Stimulated activated CD4-positive, alpha-beta T cell treated with anti-CD3 and anti-CD28 coated beads, TNF-alpha, amount 100 ng/mL, for 1 hour (primary cell): ENCODE data around the gene SUPT4H1.
"Not testable (repeated sequence)": the region's sequence is repeated elsewhere in the genome, so short reads cannot be mapped to it uniquely, and the experiment has no call there.

Experiments
- DNase-seq, 3 donors: peaks; one replicate each; pipeline ENCODE4 v3.0.0-alpha.2; 2020; ENCODE audit warnings: low read depth in 3 of 3, low spot score in 1 of 3

Gene SUPT4H1

GRCh38 chr17:58341136-58341860 is 10.7 kb downstream of the SUPT4H1 start:
- not testable (repeated sequence) for DNase-seq

GRCh38 chr17:58340405-58340876 is 11.6 kb downstream of the SUPT4H1 start:
- DNase-seq: no peak

DNA sequence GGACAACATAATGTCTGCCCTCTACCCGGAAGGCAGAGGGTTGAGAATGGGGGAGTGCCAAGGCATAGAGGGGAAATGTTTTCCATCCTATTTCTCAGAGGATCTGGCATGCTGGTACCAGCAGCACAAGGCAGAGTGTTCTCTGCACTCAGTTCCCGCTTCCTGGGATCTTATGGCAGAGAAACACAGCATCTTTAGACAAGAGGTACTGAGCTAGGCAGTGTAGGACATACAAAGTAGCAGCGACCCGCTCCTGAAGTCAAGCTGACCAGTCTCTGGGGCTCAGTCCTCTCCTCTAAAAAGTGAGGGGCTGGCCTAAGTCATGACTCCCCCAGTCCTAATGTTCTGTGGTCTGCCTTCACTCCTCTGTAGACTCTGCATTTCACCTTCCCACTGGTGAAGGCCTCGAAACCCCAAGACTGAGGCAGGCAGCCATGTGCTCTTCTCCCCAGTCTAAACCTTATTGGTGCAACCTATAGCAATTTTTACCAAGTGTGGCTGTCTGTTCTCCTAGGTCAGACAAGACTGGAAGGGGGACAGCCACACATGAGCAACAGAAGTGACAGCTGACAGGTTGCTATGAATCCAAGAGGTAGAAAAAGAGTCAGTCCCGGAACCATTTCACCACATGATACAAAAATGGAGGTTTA is 12.1 kb downstream of the SUPT4H1 start:
- DNase-seq: no peak

DNA sequence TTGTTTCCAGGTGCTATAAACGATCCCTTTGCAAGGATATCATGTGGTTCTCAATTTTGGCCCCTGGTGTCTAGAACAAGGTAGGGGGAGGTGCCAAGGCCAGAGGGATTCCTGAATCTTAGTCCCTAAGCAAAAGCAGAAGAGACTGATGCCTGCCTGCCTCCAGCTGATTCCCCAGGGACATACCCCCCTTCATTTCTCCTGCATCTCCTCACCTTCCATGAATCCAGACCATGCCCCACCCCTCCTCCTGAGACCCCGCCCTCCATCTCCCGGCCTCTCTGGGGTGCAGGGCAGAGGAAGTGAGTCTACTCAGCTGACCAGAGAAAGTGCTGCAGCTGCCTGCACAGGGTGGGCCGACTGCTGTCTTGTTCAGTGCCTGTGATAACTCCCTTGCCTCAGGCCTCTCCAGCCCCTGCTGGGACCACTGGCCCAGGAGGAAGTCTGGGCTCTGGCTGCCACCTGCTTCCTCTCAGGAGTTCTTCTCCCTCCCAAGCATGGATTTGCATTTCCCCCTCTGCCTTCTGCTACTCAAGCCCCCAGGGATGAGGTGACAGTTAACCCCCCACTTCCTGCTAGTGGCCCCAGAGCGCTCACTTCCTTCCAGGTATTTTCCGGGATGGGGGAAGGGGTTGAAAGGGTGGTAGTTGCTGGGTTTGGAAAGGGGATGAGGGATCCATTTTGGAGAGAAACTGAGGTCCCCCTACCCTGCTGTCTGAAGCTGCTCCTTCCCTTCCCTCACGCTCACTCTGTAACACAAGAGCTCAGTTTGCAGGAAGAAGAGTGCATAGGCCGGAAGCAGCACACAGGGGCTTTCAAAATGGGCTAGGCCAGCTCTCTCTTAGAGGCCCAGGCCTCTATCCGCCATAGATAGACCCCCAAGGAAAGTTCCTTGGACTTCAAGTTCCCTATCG is 12.9 kb downstream of the SUPT4H1 start:
- DNase-seq: no peak

DNA sequence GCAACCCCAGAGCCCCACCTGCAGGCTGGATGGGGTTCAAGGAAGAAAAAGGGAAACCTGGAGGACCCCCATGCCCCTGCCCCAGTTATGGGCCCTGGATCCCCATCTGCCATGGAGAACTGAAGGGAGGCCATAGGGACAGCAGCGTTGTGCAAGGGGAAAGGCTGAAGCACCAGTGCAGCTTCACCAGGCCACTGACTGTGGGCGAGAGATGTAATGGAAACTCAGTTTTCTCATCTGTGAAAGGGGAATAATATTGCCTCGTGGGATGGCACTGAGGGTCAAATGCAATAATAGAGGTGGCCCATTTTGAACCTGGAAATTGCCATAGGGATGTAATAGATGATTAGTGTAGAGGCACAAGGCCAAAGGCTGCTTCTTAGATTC is 13.6 kb downstream of the SUPT4H1 start:
- no peak for DNase-seq

DNA sequence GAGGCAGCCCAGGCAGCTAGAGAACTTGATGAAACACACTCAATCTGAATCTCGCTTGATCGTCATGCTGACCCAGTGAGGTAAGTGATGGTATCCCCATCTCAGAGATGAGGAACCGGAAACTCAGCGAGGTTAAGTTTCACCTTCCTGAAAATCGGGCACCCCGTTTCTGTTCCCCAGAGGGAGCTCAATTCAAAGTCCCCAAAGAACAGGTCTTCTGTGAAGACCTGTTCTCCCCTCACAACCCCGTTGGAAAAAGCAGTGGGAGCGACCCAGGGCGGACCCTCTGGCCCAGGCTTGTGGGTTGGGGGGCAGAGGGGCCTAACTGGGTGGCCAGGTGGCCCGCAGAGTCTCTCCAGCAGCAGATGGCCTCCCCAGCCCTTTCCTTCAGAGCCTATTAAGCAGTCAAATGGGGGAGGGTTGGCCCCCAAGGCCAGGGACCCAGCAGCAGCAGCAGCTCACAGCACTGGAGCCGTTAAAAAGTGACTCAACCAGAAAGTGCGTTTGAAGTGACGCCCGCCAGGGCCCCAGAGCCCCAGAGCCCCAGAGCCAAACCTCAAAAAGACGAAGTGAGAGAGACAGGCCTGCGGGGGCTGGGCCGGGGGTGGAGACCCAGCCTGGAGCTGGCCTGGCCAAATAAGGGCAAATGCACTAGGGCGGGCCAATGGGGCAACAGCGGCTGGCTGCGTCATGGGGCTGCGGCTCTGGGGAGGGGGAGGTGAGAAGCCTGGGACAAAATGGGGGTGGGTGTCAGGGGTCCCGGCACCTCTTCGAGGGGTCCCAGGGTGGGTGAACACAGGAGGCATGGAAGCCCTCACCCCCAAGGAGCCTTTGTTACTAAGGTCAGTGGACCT is 14.2 kb downstream of the SUPT4H1 start:
- DNase-seq: peak; percentile 80 to 89 (median 87)

- DNase-seq: peak in 1 of 3 donors; percentile 49
Measured at GRCh38 chr17:58337210-58337599, 14.8 kb downstream of the SUPT4H1 start.

DNA sequence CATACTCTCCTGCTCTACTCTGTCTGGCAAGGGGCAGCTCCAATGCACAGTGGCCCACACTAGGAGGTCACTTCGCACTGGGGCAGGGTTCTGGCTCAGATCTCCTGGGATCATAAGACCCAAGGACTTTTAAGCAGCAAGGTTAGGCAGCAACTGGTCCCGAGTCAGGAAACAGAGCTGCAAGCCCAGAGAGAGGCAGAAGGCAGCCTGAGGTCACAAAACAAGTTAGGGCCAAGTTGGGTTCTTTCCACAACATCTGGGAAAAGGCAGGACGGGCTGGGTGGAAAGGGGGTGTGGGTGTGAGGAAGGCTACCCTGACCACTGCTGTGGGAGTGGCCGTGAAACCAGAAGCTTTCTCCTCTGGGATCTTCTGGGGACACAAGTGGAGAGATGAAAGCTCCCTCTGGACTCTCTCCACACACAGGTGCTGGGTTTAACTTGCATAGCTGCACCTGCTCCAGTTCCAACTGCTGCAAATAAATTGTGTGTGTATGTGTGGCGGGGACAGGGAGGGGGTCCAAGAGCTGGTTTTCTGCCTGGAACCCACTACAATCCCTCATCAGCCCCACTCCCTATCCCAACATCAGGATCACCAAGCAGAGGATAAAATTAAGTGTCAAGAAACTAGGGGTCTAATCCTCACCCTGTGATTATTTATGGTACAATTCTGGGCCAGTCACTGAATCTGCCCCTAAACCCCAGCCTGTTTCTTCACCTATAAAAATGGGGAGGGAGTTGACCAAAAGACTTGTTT is 15.4 kb downstream of the SUPT4H1 start:
- DNase-seq: no peak

- DNase-seq: peak in 1 of 3 donors; percentile 49
Measured at GRCh38 chr17:58335779-58336455, 16.1 kb downstream of the SUPT4H1 start.

GRCh38 chr17:58335061-58335731 is 16.8 kb downstream of the SUPT4H1 start:
- no peak for DNase-seq

DNA sequence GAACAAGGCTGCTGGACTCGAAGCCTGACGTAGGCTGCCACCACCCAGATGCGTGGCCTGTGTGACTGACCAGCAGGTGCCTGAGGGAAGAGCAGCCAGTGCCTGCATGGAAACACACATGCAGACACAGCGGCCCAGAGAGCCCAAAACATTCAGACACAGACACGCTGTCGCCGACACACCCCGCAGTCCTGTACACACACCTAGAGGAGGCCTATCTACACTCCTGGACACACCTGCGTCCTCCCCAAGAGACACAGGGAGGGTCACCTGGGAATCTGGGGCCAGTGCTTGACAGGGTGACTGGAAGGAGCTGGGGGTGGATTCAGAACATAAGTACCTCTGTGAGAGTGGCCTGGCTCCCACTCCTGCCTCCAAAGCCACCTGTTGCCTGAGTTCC is 17.3 kb downstream of the SUPT4H1 start:
- DNase-seq: no peak

GRCh38 chr17:58334256-58334655 is 17.7 kb downstream of the SUPT4H1 start:
- no peak for DNase-seq

GRCh38 chr17:58333736-58334207 is 18.2 kb downstream of the SUPT4H1 start:
- no peak for DNase-seq

- peak in 1 of 3 donors; percentile 35 for DNase-seq
Measured at GRCh38 chr17:58332778-58333735, 18.9 kb downstream of the SUPT4H1 start.

DNA sequence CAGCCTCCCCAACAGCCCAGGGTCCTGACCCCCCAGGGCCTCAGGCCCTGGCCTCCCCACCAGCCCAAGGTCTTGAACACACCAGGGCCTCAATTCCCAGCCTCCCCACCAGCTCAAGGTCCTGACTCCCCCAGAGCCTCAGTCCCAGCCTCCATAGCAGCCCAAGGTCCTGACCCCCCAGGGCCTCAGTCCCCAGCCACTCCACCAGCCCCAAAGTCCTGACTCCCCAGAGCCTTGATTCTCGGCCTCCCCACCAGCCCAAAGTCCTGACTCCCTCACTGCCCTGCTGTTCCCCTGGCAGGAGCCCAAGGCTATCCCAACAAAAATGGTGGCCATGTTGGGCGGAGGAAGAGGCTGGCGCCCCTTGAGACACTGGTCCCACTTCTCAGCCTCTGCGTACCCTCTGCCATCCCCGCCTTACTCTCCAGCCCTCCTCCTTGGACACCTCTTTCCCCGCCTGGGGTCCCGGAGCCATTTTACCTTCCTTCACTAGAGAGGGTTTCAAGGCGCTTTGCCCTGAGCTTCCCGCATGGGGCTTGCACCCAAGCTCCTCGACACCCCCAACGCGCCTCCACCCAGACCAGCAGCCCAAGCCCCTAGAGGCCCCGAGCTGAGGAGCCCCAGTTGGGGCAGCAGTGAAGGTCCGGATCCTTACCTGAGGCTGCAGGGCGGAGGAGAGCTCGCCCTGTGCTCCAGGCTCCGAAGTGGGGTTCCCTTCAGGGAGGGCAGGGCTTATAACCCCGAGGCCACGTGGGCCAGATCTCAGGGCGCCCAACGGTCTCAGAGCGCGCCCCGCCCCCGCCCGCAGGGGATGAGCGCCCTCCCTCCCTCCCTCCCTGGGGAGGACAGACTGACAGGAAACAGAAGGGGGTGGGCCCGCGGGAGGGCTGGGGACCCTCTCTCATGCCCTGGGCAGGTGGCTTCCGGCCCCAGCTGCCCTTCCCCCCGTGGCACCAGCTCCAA is 19.9 kb downstream of the SUPT4H1 start:
- peak; percentile 88 to 93 (median 92) for DNase-seq
